C1 segment of cervical spinal cord (tissue), 14 donors: ENCODE measurements around the gene CFAP97.
A peak's percentile ranks its signal among the peaks of the same experiment; 100 is the strongest.
"Not testable (repeated sequence)": the region's sequence is repeated elsewhere in the genome, so short reads cannot be mapped to it uniquely, and the experiment has no call there.

Experiments used
- DNase-seq, 14 donors: peaks; one replicate each; lab custom pipeline; 2025; lab: John Stamatoyannopoulos, UW

CFAP97 gene

DNA sequence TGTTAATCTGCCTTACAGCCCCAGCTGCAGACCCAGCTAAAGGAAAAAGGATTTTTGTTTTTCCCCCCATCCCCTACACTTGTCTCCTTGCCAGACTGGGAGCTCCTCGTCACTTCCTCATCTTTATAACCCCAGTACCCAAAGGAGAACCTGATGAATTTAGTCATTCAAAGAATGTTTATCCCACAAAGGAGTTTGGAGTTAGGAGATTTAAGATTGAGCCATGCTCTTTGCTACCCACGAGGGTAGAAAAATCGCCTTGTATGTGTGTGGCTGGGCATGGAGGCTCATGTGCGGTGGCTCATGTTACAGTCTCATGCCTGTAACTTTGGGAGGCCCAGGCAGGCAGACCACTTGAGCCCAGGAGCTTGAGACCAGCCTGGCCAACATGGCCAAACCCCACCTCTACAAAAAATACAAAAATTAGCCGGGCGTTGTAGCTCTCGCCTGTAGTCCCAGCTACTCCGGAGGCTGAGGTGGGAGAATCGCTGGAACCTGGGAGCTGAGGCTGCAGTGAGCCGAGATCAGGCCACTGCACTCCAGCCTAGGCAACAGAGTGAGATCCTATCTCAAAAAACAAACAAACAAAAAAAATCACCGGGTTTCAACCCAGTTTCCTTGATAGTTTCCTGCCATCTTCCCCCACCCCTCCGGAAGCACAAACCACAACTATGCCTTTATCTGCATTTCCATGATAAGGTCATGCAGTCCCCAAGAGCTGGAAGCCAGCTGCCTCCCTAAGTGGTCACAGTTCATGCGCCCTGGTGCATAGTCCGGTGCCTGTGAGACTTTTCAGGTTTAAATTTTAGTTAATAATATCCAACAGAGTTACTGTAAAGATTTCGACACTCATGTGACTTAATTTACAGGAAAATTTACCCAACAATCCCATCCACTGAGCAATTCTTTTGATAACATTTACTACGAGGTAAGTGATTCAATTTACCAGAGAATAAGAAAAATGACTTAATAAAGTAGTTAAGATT lies 1.5 kb downstream of the CFAP97 start:
- DNase-seq, result no peak

DNA sequence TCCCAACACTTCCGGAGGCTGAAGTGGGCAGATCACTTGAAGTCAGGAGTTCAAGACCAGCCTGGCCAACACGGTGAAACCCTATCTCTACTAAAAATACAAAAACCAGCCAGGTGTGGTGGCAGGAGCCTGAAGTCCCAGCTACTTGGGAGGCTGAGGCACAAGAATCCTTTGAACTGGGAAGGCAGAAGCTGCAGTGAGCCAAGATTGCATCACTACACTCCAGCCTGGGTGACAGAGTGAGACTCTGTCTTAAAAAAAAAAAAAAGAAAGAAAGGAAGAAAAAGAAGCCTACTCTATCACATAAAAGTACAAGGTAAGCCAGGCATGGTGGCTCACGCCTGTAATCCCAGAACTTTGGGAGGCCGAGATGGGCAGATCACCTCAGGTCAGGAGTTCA lies 5.6 kb downstream of the CFAP97 start:
- not testable (repeated sequence) for DNase-seq

DNA sequence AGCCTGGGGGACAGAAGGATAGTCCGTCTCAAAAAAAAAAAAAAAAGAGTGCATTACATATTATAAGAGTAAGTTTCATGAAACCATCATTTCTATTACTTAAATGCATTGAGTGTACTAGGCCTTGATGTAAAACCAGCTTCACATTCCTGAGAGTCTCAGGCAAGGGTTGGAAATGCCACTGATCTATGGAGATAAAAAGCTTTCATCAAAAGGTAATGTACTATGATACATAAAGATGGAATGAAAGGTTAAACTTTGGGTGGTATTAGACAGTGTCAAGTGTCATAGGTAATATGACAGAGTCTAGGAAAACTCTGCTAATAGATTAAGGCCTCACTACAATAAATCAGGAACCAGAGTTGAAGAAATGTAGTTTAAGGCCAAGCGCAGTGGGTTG lies 7.4 kb downstream of the CFAP97 start:
- no peak for DNase-seq

DNA sequence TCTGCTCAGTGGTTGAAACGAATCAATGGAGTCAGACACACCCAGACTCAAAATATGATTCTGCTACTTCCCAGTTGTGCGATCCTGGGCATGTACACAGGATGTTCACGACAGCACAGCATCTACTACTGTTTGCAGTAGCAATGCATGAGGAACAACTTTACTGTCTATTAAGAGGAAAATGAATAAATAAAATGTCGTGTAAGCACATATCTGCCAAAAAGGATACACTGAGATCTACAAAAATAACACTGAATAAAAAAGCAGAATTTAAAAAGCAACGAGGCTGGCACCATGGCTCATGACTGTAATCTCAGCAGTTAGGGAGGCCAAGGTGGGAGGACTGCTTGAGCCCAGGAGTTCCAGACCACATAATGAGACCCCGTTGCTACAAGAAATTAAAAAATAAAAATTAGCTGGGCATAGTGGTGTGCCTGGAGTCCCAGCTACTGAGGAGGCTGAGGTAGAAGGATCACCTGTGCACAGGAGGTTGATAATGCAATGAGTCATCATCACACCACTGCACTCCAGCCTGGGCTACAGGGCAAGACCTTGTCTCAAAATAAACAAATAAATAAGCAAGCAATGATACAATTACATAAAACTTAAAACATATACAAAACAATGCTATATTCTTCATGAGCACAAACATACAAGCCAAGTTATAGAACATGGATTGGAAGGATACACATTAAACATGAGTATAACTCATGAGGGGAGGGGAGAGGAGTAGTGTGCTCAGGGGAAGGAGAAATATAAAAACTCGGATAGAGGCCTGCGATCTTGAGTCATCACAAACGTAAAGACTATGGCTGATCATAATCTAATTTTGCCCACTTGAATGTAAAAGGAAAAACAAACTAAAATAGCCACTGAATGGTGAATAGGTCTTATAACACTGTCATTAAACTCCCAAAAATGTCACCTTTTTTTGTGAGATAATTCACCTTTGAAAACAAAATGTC lies 8.6 kb downstream of the CFAP97 start:
- DNase-seq, result no peak

DNA sequence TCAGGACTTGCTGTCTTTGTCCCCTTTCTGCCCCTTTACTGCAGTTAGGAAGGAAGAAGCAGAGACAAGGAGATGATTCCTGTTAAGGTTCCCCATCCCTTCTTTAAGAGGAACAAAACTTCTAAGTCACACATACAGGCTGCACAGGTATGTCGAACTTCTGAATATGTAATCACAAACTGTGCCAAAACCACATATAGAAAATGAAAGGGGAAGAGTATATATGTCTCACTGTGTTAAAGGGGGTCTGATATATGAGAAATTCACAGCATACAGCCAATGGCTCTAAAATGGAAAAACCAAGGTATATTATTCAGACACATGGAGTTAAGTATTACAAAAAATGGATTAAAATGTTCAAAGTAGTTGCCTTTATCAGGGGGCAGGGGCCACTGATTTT lies 11.7 kb downstream of the CFAP97 start:
- no peak for DNase-seq

DNA sequence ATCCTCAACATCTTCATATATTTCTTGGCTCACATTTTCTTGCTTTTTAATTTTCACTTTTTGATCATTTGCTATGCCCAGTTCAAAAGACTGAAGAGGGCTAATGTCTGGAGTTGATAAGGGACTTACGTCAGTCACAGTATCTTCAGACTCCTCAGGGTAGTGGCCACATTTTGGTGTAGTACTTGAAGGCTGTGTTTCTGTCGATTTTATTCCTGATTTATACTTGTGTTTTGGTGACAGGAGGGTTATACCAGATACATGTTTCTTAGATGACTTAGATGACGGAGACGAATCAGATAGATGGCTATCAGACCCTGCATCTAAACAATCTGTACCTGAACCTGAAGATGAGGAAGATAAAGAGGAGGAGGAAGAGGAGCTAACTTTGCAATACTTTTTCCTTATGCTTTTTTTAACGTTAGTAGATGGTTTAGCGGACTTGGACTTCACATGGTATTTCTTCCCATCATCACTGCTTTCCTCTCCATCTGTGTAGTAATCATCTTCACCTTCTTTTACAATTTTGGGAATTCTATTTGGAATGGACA lies 13.4 kb downstream of the CFAP97 start:
- DNase-seq, result no peak

DNA sequence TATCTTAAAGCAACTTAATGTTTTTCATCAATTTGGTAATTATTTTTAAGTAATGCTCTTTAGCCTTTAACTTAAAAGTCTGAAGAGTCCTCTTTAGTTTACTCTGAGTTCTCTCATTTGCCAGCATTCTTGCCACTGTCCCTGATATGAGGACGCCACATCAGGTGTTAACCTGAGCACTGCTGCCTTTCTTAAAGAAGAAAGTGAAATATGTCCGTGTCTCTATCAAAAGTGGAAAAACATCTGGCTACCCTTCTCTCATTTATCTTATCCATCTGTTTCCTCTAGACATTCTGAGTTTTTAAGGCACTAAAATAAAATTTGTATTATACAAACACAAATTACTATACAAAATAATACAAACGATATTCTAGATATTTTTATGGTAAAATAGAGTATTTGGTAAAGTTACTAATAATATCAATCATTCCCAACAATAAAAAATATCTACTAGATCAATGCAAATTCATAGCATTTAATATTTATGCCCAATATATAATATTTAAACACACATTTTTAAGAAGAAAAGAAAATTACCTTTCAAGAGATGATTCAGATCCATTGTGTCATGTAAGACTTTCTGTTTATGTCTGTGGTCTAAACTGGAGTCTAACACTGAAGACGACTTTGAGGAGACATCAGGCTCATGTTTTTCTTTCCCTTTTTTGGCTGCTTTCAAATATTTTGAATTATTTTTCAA lies 14.0 kb downstream of the CFAP97 start:
- DNase-seq, result no peak

DNA sequence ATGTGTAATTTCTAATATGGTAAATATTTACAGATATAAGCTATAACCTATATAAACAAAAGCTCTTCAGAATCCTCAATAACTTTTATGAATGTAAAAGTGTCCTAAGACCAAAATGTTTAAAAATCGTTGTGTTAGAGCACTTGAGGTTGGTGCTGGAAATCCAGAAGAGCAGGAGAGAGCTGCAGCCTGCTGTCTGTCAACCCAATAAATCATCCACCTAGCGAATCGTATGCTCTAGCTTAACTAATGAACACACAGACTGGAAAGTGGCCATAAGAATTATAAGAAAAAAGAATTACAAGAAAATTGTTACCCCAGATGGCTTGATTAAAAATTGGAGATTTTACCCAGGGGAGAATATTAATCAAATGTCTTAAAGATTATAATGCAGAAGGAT lies 17.0 kb downstream of the CFAP97 start:
- DNase-seq, result no peak

DNA sequence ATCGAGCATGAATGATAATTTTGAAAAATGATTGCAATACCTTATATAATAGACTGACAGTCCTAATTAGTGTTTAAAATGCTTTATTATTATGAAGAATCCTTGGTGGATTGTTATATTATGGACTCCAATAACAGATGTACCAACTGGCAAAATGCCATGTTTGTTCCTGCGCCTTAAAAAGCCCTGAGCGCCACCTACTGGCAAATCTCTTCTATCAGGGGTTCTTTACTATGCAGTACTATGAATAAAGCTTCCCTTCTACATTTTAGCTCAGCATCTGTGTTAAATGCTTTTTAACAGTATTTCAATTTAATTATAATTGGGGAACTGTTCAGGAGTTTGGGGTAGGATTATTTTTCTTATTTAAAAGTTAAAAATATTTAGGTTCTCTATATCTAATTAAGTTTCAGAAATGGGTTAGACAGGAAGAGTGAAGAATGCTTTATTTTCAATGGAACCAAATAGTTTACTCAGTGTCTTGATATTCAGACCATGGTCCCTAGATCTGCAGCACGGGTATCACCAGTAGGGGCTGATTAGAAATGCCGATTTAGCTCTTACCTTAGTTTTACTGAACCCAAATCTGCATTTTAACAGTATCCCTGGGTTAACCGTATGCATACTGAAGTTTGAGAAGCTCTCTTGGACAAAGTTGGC lies 20.0 kb downstream of the CFAP97 start:
- peak in 11 of 14 donors; percentile 5 to 61 (median 27) for DNase-seq

DNA sequence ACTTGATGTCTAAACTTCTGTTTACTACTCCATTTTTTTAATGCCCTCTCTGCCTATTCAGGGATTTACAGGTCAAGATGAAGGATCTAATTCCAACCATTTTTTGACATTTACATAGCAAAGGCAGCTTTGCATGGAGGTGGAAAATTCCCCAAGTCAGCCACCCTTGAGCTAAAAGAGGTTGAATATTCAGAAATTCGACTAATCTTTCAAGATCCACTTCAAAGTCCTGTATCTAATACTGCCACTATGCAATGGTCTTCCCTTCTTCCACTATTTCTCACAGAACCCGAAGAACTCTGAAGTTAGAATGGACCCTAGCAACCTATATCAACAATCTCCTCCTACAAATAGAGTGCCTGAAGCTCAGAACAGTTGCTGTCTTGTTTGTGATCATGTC lies 21.6 kb downstream of the CFAP97 start:
- DNase-seq, result no peak

DNA sequence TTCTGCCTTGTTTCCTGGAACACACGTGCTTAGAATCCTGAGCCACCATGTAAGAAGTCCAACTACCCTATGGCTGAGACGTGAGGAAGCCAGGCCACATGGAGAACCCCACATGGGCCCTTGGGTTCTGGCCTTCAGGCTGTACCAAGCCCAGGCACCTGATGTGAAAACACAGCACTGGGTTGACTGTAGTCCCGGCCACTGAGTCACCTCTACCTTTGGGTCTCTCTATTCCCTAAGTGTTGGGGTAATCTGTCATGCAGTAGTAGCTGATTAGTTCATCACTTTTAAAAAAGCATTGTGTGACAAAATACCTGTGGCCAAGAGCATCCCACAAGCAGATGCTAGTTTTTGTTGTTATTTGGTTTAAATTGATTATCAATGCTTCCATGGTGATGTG lies 24.3 kb downstream of the CFAP97 start:
- no peak for DNase-seq

DNA sequence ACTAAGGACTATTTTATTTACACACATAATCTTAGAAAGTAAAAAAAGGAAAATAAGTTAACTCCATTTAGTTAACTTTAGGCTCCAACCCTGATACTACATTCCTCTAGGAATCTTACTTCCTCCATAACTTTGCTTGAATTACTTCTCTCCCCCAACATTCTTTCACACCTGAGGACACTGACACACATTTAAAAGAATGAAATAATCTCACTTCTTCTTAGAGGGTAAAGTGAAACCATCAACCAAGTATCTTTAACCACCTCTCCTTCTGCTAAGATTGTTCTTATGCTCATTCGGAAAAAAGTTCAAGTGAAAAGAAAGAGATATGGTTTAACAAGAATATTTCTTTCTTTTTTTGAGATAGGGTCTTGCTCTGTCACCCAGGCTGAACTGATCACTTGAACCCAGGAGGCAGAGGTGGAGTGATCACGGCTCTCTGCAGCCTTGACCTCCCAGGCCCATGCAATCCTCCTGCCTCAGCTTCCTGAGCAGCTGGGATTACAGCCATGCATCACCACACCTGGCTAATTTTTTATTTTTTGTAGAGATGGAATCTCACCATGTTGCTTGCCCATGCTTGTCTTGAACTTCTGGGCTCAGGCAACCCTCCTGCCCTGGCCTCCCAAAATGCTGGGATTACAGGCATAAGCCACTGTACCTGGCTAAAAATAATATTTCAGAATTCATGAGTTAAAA lies 32.3 kb downstream of the CFAP97 start:
- DNase-seq, result no peak

DNA sequence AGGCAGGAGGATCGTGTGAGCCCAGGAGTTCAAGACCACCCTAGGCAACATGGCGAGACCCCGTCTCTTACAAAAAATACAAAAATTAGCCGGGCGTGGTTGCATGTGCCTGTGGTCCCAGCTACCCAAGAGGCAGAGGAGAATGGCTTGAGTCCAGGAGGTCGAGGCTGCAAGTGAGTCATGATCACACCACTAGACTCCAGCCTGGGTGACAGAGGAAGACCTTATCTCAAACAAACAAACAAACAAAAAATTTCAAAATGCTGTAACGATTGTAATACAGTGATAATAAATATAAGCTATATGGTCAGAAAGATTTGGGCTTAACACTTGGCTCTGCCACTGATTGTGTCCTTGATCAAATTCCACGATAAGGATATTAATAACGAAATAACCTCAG lies 36.6 kb downstream of the CFAP97 start:
- no peak for DNase-seq

DNA sequence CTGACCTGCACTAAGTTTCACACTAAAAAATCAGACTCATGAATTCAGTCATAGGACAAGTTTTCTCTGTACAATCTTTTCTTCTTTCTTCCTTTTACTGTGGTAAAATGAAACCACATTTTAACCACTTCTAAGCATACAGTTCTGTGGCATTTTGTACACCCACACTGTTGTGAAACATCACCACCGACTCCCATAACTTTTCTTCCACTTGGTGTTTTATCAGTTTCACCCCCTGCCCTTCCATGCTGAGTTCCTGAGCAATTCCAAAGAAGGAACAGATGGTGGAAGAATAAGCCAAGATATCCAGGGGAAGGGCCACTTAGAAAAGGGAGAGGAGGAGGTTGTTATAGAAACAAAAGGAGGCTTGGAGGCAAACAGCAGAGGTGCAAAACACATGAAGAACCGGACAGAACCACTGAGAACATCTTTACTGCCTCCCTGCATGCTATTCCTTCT lies 38.2 kb downstream of the CFAP97 start:
- DNase-seq, result no peak

DNA sequence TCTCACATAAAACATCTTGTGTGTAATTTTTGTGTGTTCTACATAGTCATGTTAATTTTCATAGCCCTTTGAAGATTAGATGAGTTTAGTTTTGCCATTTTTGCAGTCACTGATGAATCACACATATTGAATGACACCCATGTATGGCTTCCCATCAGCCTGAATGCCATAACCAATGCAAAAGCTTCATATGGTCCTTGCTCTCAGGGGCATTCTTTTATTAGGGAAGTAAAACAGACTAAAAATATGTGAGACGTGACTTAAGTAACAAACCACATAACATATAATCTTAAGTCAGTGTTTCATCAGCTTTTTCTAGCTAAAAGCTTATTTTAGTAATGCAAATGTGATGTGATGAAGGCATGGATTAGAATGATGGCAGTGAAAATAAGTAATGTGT lies 52.5 kb downstream of the CFAP97 start:
- no peak for DNase-seq

DNA sequence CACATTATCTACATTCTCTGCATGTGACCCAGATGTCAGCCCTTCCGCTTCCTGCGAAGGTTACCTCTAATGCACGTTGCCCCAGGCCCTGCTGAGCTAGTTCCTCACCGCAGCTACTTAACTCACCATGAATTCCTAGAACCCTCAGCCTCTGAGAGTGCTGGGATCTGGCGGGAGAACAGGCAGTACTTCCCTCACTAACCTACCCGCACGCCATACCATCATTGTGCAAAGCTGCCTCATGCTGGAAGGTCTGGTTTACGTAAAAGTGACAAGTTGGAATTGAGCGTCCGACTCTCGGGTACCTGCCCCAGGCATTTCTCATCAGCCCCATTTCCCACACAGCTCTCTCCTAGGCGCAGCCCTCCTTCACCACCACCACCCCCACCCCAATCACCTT lies 54.4 kb downstream of the CFAP97 start:
- no peak for DNase-seq

DNA sequence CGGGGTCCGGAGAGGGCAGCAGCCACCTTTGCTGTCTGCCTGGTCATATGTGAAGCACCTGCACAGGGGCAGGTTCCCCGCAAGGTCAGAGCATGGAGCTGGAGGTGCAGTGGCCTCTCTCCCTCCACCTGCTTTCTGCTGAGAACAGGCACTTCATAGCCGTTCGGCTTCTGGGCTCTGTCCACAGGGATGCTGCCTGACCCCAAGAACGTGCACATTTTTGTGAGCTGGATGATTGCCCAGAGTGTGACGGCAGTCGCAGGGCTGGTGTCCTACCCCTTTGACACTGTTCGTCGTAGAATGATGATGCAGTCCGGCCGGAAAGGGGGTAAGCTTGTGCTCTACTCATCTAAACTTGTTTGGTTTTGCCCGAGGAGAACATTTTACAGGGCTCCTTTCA lies 58.2 kb downstream of the CFAP97 start:
- peak in 2 of 14 donors; percentile 9 to 37 for DNase-seq

DNA sequence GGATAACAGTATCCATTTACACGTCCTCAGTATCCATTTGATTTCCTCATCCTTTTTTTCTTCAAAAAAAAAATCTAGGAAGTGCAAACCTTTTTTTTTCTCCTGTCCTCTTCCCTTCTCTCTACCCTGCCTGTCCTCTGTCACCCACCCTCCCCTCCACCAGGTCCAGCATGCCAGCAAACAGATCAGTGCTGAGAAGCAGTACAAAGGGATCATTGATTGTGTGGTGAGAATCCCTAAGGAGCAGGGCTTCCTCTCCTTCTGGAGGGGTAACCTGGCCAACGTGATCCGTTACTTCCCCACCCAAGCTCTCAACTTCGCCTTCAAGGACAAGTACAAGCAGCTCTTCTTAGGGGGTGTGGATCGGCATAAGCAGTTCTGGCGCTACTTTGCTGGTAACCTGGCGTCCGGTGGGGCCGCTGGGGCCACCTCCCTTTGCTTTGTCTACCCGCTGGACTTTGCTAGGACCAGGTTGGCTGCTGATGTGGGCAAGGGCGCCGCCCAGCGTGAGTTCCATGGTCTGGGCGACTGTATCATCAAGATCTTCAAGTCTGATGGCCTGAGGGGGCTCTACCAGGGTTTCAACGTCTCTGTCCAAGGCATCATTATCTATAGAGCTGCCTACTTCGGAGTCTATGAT lies 59.1 kb downstream of the CFAP97 start:
- DNase-seq, result peak in 2 of 14 donors; percentile 11 to 23

DNA sequence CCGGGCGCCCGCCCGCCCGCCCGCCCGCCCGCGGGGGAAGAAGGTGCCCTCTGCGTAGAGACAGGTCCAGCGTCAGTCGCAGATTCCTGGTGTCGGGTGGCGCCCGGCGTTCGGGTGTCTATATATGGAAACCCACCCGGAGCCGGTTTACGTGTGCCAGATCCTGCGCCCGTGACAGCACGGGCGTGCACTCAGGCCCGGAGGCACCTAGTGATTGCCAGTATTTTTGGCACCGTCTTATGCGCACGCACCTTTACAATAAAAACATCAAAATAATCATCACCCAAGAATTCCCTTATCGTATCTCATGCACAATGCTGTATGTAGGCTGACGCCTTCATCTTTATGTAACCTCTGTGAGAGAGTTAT lies 60.2 kb downstream of the CFAP97 start:
- DNase-seq, result peak in 2 of 14 donors; percentile 36 to 73
